ENCODE measurements around the gene XRN2. TPM values are rescaled to one million over a fixed set of nuclear protein-coding genes. Genes with fewer than 3 reads are reported as not detected.

Gene XRN2
- polyA plus RNA-seq, 1 donor from 2014 or later = 142 TPM

- Histone ChIP-seq H3K27me3 (ENCODE audit: insufficient read depth, low read depth, low read length) (no peaks in the 10 kb centered on the region), H3K4me2 (ENCODE audit: low read length) (no peak overlapping the region), H3K9me3 (ENCODE audit: low read length) (no peaks in the 10 kb centered on the region), H4K20me1 (ENCODE audit: insufficient read depth) (no peaks in the 10 kb centered on the region), H3K4me3 (ENCODE audit: low read length) (no peak overlapping the region), H3K27ac (ENCODE audit: low read length) (no peak overlapping the region), H3K9me2 (ENCODE audit: insufficient read depth, low read length) (no peaks in the 10 kb centered on the region), H3F3A (ENCODE audit: insufficient read depth, low read length, poor library complexity, severe bottlenecking) (no peaks in the 10 kb centered on the region), H3K9ac (ENCODE audit: low read length) (no peak overlapping the region), H3K36me3 (ENCODE audit: insufficient read depth, low read length) (no peaks in the 10 kb centered on the region), H3K79me2 (replicated peaks; ENCODE audit: insufficient read depth, low read length) (no peaks in the 10 kb centered on the region), H2AFZ (ENCODE audit: low read depth, low read length) (no peak overlapping the region)
- TF ChIP-seq RAD21 (conservative IDR thresholded peaks at IDR 0.05) (no peak), TAF1 (IDR thresholded peaks at IDR 0.05; ENCODE audit: low read depth) (no peak), MXI1 (conservative IDR thresholded peaks at IDR 0.05; ENCODE audit: poor library complexity, severe bottlenecking) (no peak), REST (IDR thresholded peaks at IDR 0.05; ENCODE audit: borderline replicate concordance) (no peak), CTCF (IDR thresholded peaks at IDR 0.05; ENCODE audit: poor library complexity, severe bottlenecking) (no peak), EP300 (conservative IDR thresholded peaks at IDR 0.05; ENCODE audit: poor library complexity, severe bottlenecking) (no peak), EZH2 (IDR thresholded peaks at IDR 0.05; ENCODE audit: borderline replicate concordance, insufficient read depth, low read length, poor library complexity, severe bottlenecking) (no peak), SMC3 (conservative IDR thresholded peaks at IDR 0.05; ENCODE audit: poor library complexity) (no peak), POLR2AphosphoS5 (IDR thresholded peaks at IDR 0.05) (no peak)
Observed at GRCh38 chr20:21288587-21289370, 14.4 kb upstream of the XRN2 start.

GRCh38 chr20:21289651-21290050 is 13.5 kb upstream of the XRN2 start:
- H2AFZ ChIP-seq (ENCODE audit: low read depth, low read length) = no peak overlapping the region
- no peak overlapping the region for H3K4me3 ChIP-seq (ENCODE audit: low read length)
- H3K9me3 ChIP-seq (ENCODE audit: low read length) = no peaks in the 10 kb centered on the region
- no peaks in the 10 kb centered on the region for H3K27me3 ChIP-seq (ENCODE audit: insufficient read depth, low read depth, low read length)
- H3K9me2 ChIP-seq (ENCODE audit: insufficient read depth, low read length) = no peaks in the 10 kb centered on the region
- H4K20me1 ChIP-seq (ENCODE audit: insufficient read depth) = no peaks in the 10 kb centered on the region
- no peaks in the 10 kb centered on the region for H3K79me2 ChIP-seq (replicated peaks; ENCODE audit: insufficient read depth, low read length)
- no peak overlapping the region for H3K4me2 ChIP-seq (ENCODE audit: low read length)
- TF ChIP-seq CTCF (IDR thresholded peaks at IDR 0.05; ENCODE audit: poor library complexity, severe bottlenecking) = no peak
- no peak for TF ChIP-seq EZH2 (IDR thresholded peaks at IDR 0.05; ENCODE audit: borderline replicate concordance, insufficient read depth, low read length, poor library complexity, severe bottlenecking)
- TF ChIP-seq EP300 (conservative IDR thresholded peaks at IDR 0.05; ENCODE audit: poor library complexity, severe bottlenecking) = no peak
- no peak for TF ChIP-seq MXI1 (conservative IDR thresholded peaks at IDR 0.05; ENCODE audit: poor library complexity, severe bottlenecking)
- no peak for TF ChIP-seq POLR2AphosphoS5 (IDR thresholded peaks at IDR 0.05)
- TF ChIP-seq TAF1 (IDR thresholded peaks at IDR 0.05; ENCODE audit: low read depth) = no peak
- no peak for TF ChIP-seq REST (IDR thresholded peaks at IDR 0.05; ENCODE audit: borderline replicate concordance)
- TF ChIP-seq SMC3 (conservative IDR thresholded peaks at IDR 0.05; ENCODE audit: poor library complexity) = no peak
- no peaks in the 10 kb centered on the region for H3F3A ChIP-seq (ENCODE audit: insufficient read depth, low read length, poor library complexity, severe bottlenecking)
- H3K27ac ChIP-seq (ENCODE audit: low read length) = no peak overlapping the region
- no peaks in the 10 kb centered on the region for H3K36me3 ChIP-seq (ENCODE audit: insufficient read depth, low read length)
- no peak overlapping the region for H3K9ac ChIP-seq (ENCODE audit: low read length)

Data from neural cell (in vitro differentiated cells).